SK-N-MC (cell line): ENCODE data around the gene ADGRG7.

Source experiments
- DNase-seq: peaks from one replicate; pipeline ENCODE4 v3.0.0-alpha.2; 2011; ENCODE audit warnings: low read depth, low spot score
- H3K27ac ChIP-seq: fragments of 200-600 bp; sonication (generic); 2 replicates; pipeline ENCODE4 v1.5.1; 2016; ENCODE audit warnings: mixed run types
- H3K36me3 ChIP-seq: fragments of 200-600 bp; sonication (generic); 2 replicates; pipeline ENCODE4 v1.6.1; 2017; ENCODE audit warnings: antibody characterized with exemption, low read length, mixed read lengths; ENCODE audit not compliant: insufficient read depth
- H3K4me3 ChIP-seq: fragments of 200-600 bp; sonication (generic); 2 replicates; pipeline ENCODE4 v1.5.1; 2016
- H3K9ac ChIP-seq: fragments of 200-600 bp; sonication (generic); 2 replicates; pipeline ENCODE4 v1.8.0; 2017; ENCODE audit warnings: mixed run types, mixed read lengths; ENCODE audit not compliant: insufficient read length
- H3K9me3 ChIP-seq: fragments of 200-600 bp; sonication (generic); 2 replicates; pipeline ENCODE4 v1.6.1; 2017; ENCODE audit warnings: low read depth, mild to moderate bottlenecking, antibody characterized with exemption, low read length, moderate library complexity, mixed read lengths
- EZH2 ChIP-seq: fragments of 200-600 bp; sonication (generic); IDR thresholded peaks from one replicate; pipeline ENCODE4 v1.6.1; 2017; ENCODE audit warnings: antibody characterized with exemption
- FOXP2 ChIP-seq: optimal IDR thresholded peaks from 2 replicates; pipeline ENCODE3; 2011; ENCODE audit warnings: mild to moderate bottlenecking, moderate library complexity; ENCODE audit not compliant: insufficient read depth; ENCODE audit errors: extremely low read length, control extremely low read depth
- POLR2AphosphoS5 ChIP-seq: IDR thresholded peaks from 2 replicates; pipeline ENCODE4 v1.6.1; 2012; ENCODE audit warnings: mild to moderate bottlenecking, low read depth, low read length, borderline replicate concordance

ADGRG7 gene

GRCh38 chr3:100606894-100607512 is 2.4 kb upstream of the ADGRG7 start:
- TF ChIP-seq FOXP2 (no peak), POLR2AphosphoS5 (no peak), EZH2 (no peak)
- Histone ChIP-seq H3K36me3 (no peaks in the 10 kb centered on the region), H3K9me3 (no peaks in the 10 kb centered on the region), H3K9ac (no peak overlapping the region), H3K4me3 (no peak overlapping the region), H3K27ac (no peak overlapping the region)
- DNase-seq = no peak

GRCh38 chr3:100609963-100610362 is 562 bp downstream of the ADGRG7 start:
- H3K27ac ChIP-seq = peak overlapping the region; percentile 99
- DNase-seq = no peak
- TF ChIP-seq EZH2 = no peak
- H3K4me3 ChIP-seq = peak overlapping the region; percentile 79
- H3K36me3 ChIP-seq = no peaks in the 10 kb centered on the region
- H3K9me3 ChIP-seq = no peaks in the 10 kb centered on the region
- H3K9ac ChIP-seq = peak overlapping the region; percentile 91

GRCh38 chr3:100611221-100611620 is 1.8 kb downstream of the ADGRG7 start:
- Histone ChIP-seq H3K4me3 (peak overlapping the region; percentile 79), H3K27ac (peak overlapping the region; percentile 99)

GRCh38 chr3:100613721-100614390 is 4.5 kb downstream of the ADGRG7 start:
- DNase-seq = no peak
- Histone ChIP-seq H3K9me3 (no peaks in the 10 kb centered on the region), H3K9ac (peak overlapping the region; percentile 24), H3K27ac (peak overlapping the region; percentile 99), H3K36me3 (no peaks in the 10 kb centered on the region), H3K4me3 (peak overlapping the region; percentile 4; the same call in 1 of the 2 replicates)
- TF ChIP-seq POLR2AphosphoS5 (no peak), EZH2 (no peak), FOXP2 (no peak)

More at GRCh38 chr3:100611221-100611620, 1.8 kb downstream of the ADGRG7 start:
- H3K9ac ChIP-seq = peak overlapping the region; percentile 78
- TF ChIP-seq EZH2 (no peak), POLR2AphosphoS5 (peak; percentile 9; the same call in 1 of the 2 replicates), FOXP2 (no peak)
- no peaks in the 10 kb centered on the region for H3K9me3 ChIP-seq
- H3K36me3 ChIP-seq = no peaks in the 10 kb centered on the region
- DNase-seq = peak; percentile 94

GRCh38 chr3:100614941-100615340 is 5.5 kb downstream of the ADGRG7 start:
- Histone ChIP-seq H3K36me3 (no peaks in the 10 kb centered on the region), H3K4me3 (no peak overlapping the region), H3K9ac (no peak overlapping the region), H3K9me3 (no peaks in the 10 kb centered on the region), H3K27ac (peak overlapping the region; percentile 99)
- no peak for DNase-seq
- TF ChIP-seq FOXP2 (no peak), EZH2 (no peak), POLR2AphosphoS5 (no peak)

DNA sequence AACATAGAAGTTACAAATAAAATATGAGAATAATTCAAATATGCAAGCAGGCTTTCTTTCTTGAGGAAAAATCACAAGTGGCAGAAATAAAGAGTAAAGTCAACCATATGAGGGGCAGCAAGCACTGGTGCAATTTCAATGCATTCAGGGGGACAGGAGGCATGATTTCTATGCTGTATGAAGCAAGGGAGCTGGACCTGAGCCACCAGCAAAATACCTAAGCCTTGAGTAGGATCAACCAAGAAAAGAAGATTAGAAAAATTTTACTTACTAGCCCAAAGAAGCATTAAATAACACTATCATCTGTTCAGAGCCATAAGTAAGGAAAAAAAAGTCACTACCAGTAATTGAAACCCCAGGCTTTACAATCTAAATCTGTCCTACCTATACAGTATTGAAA is 6.3 kb downstream of the ADGRG7 start:
- TF ChIP-seq POLR2AphosphoS5 (no peak), EZH2 (no peak), FOXP2 (no peak)
- Histone ChIP-seq H3K4me3 (no peak overlapping the region), H3K9ac (no peak overlapping the region), H3K36me3 (no peaks in the 10 kb centered on the region), H3K9me3 (no peaks in the 10 kb centered on the region), H3K27ac (peak overlapping the region; percentile 99)
- no peak for DNase-seq

DNA sequence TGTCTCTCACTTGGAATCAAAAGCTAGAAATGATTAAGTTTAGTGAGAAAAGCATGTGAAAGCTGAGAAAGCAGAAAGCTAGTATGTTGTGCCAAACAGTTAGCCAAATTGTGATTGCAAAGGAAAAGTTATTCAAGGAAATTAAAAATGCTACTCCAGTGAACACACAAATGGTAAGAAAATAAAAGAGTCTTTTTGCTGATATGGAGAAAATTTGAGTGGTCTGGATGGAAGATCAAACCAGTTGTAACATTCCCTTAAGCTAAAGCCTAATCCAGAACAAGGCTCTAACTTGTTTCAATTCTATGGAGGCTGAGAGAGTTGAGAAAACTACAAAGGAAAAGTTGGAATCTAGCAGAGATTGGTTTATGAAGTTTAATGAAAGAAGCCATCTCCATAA is 11.8 kb downstream of the ADGRG7 start:
- no peak for TF ChIP-seq EZH2
- TF ChIP-seq POLR2AphosphoS5 = no peak
- TF ChIP-seq FOXP2 = no peak
- no peak for DNase-seq
- H3K9ac ChIP-seq = no peak overlapping the region

DNA sequence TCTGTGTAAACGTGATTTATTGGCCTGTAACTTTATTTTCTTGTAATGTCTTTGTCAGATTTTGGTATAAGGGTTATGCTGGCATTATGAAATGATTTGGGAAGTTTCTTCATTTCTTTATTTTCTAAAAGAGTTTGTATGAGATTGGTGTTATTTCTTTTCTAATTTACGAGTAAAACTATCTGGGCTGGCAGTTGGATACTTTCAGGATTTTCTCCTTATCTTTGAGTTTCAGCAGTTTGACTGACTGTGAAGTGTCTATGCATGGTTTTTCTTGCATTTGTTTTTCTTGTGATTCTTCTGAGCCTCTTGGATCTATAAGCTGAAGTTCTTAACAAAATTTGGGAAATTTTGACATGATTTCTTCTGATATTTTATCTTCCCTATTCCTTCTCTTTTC is 18.1 kb downstream of the ADGRG7 start:
- H3K9ac ChIP-seq = no peak overlapping the region
- no peaks in the 10 kb centered on the region for H3K9me3 ChIP-seq
- DNase-seq = no peak
- no peak overlapping the region for H3K4me3 ChIP-seq
- TF ChIP-seq POLR2AphosphoS5 (no peak), FOXP2 (no peak), EZH2 (no peak)
- no peaks in the 10 kb centered on the region for H3K36me3 ChIP-seq
- no peak overlapping the region for H3K27ac ChIP-seq

More for the DNA sequence above, 11.8 kb downstream of the ADGRG7 start:
- no peaks in the 10 kb centered on the region for H3K36me3 ChIP-seq
- H3K27ac ChIP-seq = peak overlapping the region; percentile 22; the same call in 1 of the 2 replicates
- H3K9me3 ChIP-seq = 0 out of 2 replicates have a peak, but pooled peaks cover 4% of the 10 kb centered on the region
- H3K4me3 ChIP-seq = no peak overlapping the region
